B cell (primary cell): ENCODE results near the gene ACMSD. TPM values are rescaled to one million over a fixed set of nuclear protein-coding genes. Genes with fewer than 3 reads are reported as not detected.

Source experiments
- ATAC-seq: fragments of 200-7000 bp; cut with Tn5 transposase; one replicate; pipeline ENCODE4 v1.10.0; 2021; ENCODE audit warnings: low read depth, mild to moderate bottlenecking, moderate number of reproducible peaks, moderate library complexity
- CTCF ChIA-PET: fragments of 350-600 bp; sonication (Branson Sonifier 250); formaldehyde crosslinking; loops from one replicate; lab custom pipeline; 2021; ENCODE audit warnings: antibody characterized with exemption, inconsistent platforms; lab: Charles Lee
- POLR2A ChIA-PET: fragments of 350-600 bp; sonication (Branson Sonifier 250); formaldehyde crosslinking; loops from one replicate; lab custom pipeline; 2021; ENCODE audit warnings: antibody characterized with exemption; lab: Charles Lee
- DNase-seq: peaks from one replicate; pipeline ENCODE4 v3.0.0; 2013
- H2AFZ ChIP-seq: 2 replicates; pipeline ENCODE4 v1.6.1; 2012; ENCODE audit warnings: mild to moderate bottlenecking, low read depth, low read length; ENCODE audit not compliant: insufficient read depth, poor library complexity, severe bottlenecking
- H3K27ac ChIP-seq, 2 donors: 1 replicate in 1 of 2; 2 replicates in 1 of 2; pipeline ENCODE4 v1.5.1; 2012 to 2013; ENCODE audit warnings: low read length in 2 of 2, mild to moderate bottlenecking in 2 of 2, moderate library complexity in 1 of 2
- H3K27me3 ChIP-seq, 4 experiments: fragments of 200-600 bp in 1 of 4; sonication (generic) in 1 of 4; replicated peaks in 1 of 4; 1 replicate in 2 of 4; 2 replicates in 2 of 4; pipeline versions ENCODE4 v1.6.1 to v1.7.0; 2013 to 2016; ENCODE audit warnings: low read length in 3 of 4, mild to moderate bottlenecking in 2 of 4, mixed read lengths in 1 of 4, moderate library complexity in 1 of 4; ENCODE audit not compliant: insufficient read depth in 4 of 4, control insufficient read depth in 3 of 4; ENCODE audit errors: control extremely low read depth in 1 of 4
- H3K36me3 ChIP-seq, 2 experiments: replicated peaks in 1 of 2; 1 replicate in 1 of 2; 2 replicates in 1 of 2; pipeline versions ENCODE4 v1.6.1 to v1.7.1; 2013; ENCODE audit warnings: low read length in 1 of 2; ENCODE audit not compliant: insufficient read depth in 2 of 2, control insufficient read depth in 1 of 2; ENCODE audit errors: control extremely low read depth in 1 of 2, extremely low read depth in 1 of 2
- H3K4me1 ChIP-seq, 2 donors: fragments of 200-600 bp in 1 of 2; sonication (generic) in 1 of 2; 1 replicate in 1 of 2; 2 replicates in 1 of 2; pipeline versions ENCODE4 v1.5.1 to v1.6.1; 2013 to 2017; ENCODE audit warnings: low read length in 2 of 2; ENCODE audit not compliant: control insufficient read depth in 2 of 2, insufficient read depth in 2 of 2
- H3K4me2 ChIP-seq: replicated peaks from 2 replicates; pipeline ENCODE3; 2012; ENCODE audit warnings: mild to moderate bottlenecking, low read depth, low read length; ENCODE audit not compliant: poor library complexity, severe bottlenecking
- H3K4me3 ChIP-seq, 5 experiments: fragments of 200-600 bp in 1 of 5; sonication (generic) in 1 of 5; 1 replicate in 3 of 5; 2 replicates in 2 of 5; pipeline versions ENCODE4 v1.5.1 to v1.7.0; 2011 to 2016; ENCODE audit warnings: low read length in 4 of 5, mild to moderate bottlenecking in 4 of 5, low read depth in 2 of 5, control low read depth in 1 of 5, moderate library complexity in 1 of 5; ENCODE audit not compliant: insufficient read depth in 1 of 5; ENCODE audit errors: control extremely low read depth in 1 of 5, extremely low read depth in 1 of 5
- H3K79me2 ChIP-seq: fragments of 200-600 bp; sonication (generic); one replicate; pipeline ENCODE4 v1.6.0; 2016; ENCODE audit warnings: low read length; ENCODE audit not compliant: control insufficient read depth, insufficient read depth
- H3K9ac ChIP-seq: fragments of 200-600 bp; sonication (generic); 2 replicates; pipeline ENCODE4 v1.6.1; 2017; ENCODE audit warnings: mild to moderate bottlenecking, low read length, moderate library complexity
- H3K9me3 ChIP-seq, 3 donors: one replicate each; pipeline versions ENCODE4 v1.6.1 to v1.7.1; 2013; ENCODE audit warnings: low read length in 2 of 3; ENCODE audit not compliant: control insufficient read depth in 2 of 3, insufficient read depth in 1 of 3; ENCODE audit errors: control extremely low read depth in 1 of 3
- H4K20me1 ChIP-seq: 2 replicates; pipeline ENCODE4 v1.6.0; 2012; ENCODE audit warnings: mild to moderate bottlenecking, low read length; ENCODE audit not compliant: insufficient read depth, control insufficient read depth, poor library complexity, severe bottlenecking
- H3K27ac Mint-ChIP-seq: one replicate; pipeline ENCODE4 v1.8.0; 2021; ENCODE audit warnings: mixed read lengths
- H3K27me3 Mint-ChIP-seq: one replicate; pipeline ENCODE4 v1.8.0; 2021; ENCODE audit warnings: mixed read lengths
- H3K4me1 Mint-ChIP-seq: one replicate; pipeline ENCODE4 v1.8.0; 2021; ENCODE audit warnings: mixed read lengths
- H3K4me3 Mint-ChIP-seq: one replicate; pipeline ENCODE4 v1.8.0; 2021; ENCODE audit warnings: mixed read lengths
- H3K9me3 Mint-ChIP-seq: one replicate; pipeline ENCODE4 v1.8.0; 2022; ENCODE audit warnings: mixed read lengths; ENCODE audit not compliant: insufficient read depth
- CTCF ChIP-seq: fragments of 200-600 bp; IDR thresholded peaks from one replicate; pipeline ENCODE4 v1.8.0; 2022; ENCODE audit warnings: antibody characterized with exemption, mild to moderate bottlenecking
- EZH2 ChIP-seq: IDR thresholded peaks from 2 replicates; pipeline ENCODE4 v1.6.1; 2012; ENCODE audit warnings: borderline replicate concordance, low read depth, mild to moderate bottlenecking, moderate library complexity, low read length; ENCODE audit not compliant: insufficient read depth, poor library complexity, severe bottlenecking
- WGBS: methylation state at CpG from one replicate; pipeline ENCODE4 v1.1.5; 2013; ENCODE audit warnings: missing lambda C conversion rate; ENCODE audit not compliant: insufficient coverage; 5-methylcytosine and 5-hydroxymethylcytosine counted together
- intact Hi-C: fragments of 100-400 bp; cut with micrococcal nuclease; formaldehyde crosslinking; loops from one replicate; pipeline ENCODE4 v1.10.0; 2022
- polyA plus RNA-seq: library from polyadenylated mRNA; depleted of rRNA; stranded (reverse); fragments of >200 nt; gene quantifications from 2 replicates; pipeline ENCODE4 v1.2.3, GENCODE V29; 2012
- total RNA-seq, 2 donors: library from RNA; stranded (reverse); fragments of 120-200 nt in 1 of 2; gene quantifications; 1 replicate in 1 of 2; 2 replicates in 1 of 2; pipeline versions ENCODE4 v1.2.3 to v1.2.4, GENCODE V29; 2013 to 2022

ACMSD gene
- total and polyA plus RNA-seq, 2 donors (not counting 1 experiment from before 2014, with no cell fraction given) = not detected

GRCh38 chr2:134819334-134819733, 19.1 kb upstream of the ACMSD start:
- ChIA-PET POLR2A (no interaction called here), CTCF (no interaction called here)
- intact Hi-C loops = no loop called here
- WGBS = no CpG with 5 or more reads among the region's 2 CpGs
- Histone ChIP-seq H3K79me2 (no peaks in the 10 kb centered on the region), H3K36me3 (no peaks in the 10 kb centered on the region), H3K27me3 (no peaks in the 10 kb centered on the region), H3K9me3 (peaks cover 0 to 9% (median 3%) of the 10 kb centered on the region in 3 donors), H3K4me1 (no peaks in the 10 kb centered on the region), H3K27ac (no peak overlapping the region), H4K20me1 (no peaks in the 10 kb centered on the region), H3K9ac (no peak overlapping the region), H3K4me3 (no peak overlapping the region), H2AFZ (no peak overlapping the region), H3K4me2 (no peak overlapping the region)
- DNase-seq (no peak), ATAC-seq (no peak)
- Mint-ChIP-seq H3K9me3 (no peaks in the 10 kb centered on the region), H3K4me3 (no peak overlapping the region), H3K27me3 (peaks cover 10% of the 10 kb centered on the region), H3K27ac (no peak overlapping the region), H3K4me1 (no peaks in the 10 kb centered on the region)
- TF ChIP-seq CTCF (no peak), EZH2 (no peak)

- ATAC-seq = no peak
- no peak overlapping the region for H2AFZ ChIP-seq
- TF ChIP-seq CTCF (no peak), EZH2 (no peak)
- H3K27ac ChIP-seq = no peak overlapping the region
- intact Hi-C loops = no loop called here
- Mint-ChIP-seq H3K9me3 (no peaks in the 10 kb centered on the region), H3K4me1 (no peaks in the 10 kb centered on the region), H3K27ac (no peak overlapping the region), H3K4me3 (no peak overlapping the region), H3K27me3 (peaks cover 13% of the 10 kb centered on the region)
- CTCF ChIA-PET = no interaction called here
- no peaks in the 10 kb centered on the region for H3K27me3 ChIP-seq
- no peaks in the 10 kb centered on the region for H3K36me3 ChIP-seq
- no peak for DNase-seq
- H4K20me1 ChIP-seq = no peaks in the 10 kb centered on the region
- H3K9me3 ChIP-seq = peaks cover 0 to 9% (median 3%) of the 10 kb centered on the region in 3 donors
- POLR2A ChIA-PET = no interaction called here
- no peak overlapping the region for H3K9ac ChIP-seq
- no peak overlapping the region for H3K4me2 ChIP-seq
- no peaks in the 10 kb centered on the region for H3K4me1 ChIP-seq
- H3K4me3 ChIP-seq = no peak overlapping the region
- H3K79me2 ChIP-seq = no peaks in the 10 kb centered on the region
- WGBS = 100% methylated on average over 1 of the region's 2 CpGs
Measured at GRCh38 chr2:134823431-134823830, 15.0 kb upstream of the ACMSD start.
